GM18505 (cell line): ENCODE measurements around the gene KRT10.

Experiments
- ATAC-seq: cut with Tn5 transposase; IDR thresholded peaks from one replicate; pipeline ENCODE4 v1.9.1; 2021; ENCODE audit not compliant: unreplicated experiment
- POLR2A ChIP-seq: IDR thresholded peaks from 4 replicates; pipeline ENCODE4 v1.6.1; 2011; ENCODE audit warnings: borderline replicate concordance; ENCODE audit not compliant: insufficient read depth, insufficient read length; ENCODE audit errors: extremely low read depth

The KRT10 gene

DNA sequence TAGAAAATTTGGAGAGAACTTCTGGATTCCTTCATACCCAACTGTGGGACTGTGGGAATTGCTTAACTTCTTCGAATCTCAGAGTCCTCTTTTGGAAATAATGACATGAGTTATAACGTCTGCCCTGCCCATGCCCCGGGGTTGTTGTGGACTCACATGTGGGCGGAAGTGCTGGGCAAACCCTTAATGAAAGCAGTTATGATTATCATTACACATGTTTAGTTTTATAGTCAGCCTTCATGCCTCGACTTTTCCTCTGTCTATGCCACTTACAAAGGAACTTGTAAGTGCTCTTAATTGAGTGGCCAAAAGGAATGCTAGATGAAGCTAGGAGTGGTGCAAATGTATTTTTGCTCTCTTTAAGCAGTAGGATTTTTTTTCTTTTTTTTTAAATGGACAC, 44.0 kb downstream of the KRT10 start:
- ATAC-seq = no peak
- no peak for TF ChIP-seq POLR2A

DNA sequence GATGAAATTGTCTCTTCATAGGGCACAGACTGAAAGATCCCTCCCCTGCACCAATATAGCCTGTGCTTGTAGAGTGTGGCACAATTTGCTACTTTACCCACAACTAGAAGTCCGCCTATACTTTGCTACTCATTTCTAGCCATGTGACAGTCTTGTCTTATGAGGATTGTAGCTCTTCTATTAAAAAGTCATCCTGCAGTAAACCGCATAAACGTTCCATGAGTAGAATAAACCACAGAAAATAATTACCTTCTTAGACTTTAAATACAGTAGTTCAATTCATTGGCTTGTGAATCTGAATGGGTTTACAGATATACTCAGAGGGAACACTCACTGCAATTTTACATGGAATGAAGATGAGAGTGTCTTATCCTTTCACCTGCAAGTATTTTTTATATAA, 44.4 kb downstream of the KRT10 start:
- no peak for TF ChIP-seq POLR2A
- ATAC-seq = no peak

- no peak for ATAC-seq
- TF ChIP-seq POLR2A = no peak
These were observed 45.0 kb downstream of the KRT10 start for GRCh38 chr17:40777459-40777858.

GRCh38 chr17:40775945-40776344, 46.5 kb downstream of the KRT10 start:
- no peak for ATAC-seq
- no peak for TF ChIP-seq POLR2A

GRCh38 chr17:40772101-40772500, 50.3 kb downstream of the KRT10 start, which contains the start of gene KRT26:
KRT26 (minus strand) TSS chr17:40772201; CDS start chr17:40772113, 88 bp downstream.
- no peak for TF ChIP-seq POLR2A
- no peak for ATAC-seq
